SK-N-SH (cell line): ENCODE data around the gene TMCO6. TPM values are rescaled to one million over a fixed set of nuclear protein-coding genes. Genes with fewer than 3 reads are reported as not detected.

Experiments used
- CTCF ChIA-PET: fragments of 300-600, 350-600 bp; formaldehyde crosslinking; extraction: SDS; loops from one replicate; lab custom pipeline; 2021; lab: Yijun Ruan, JAX
- POLR2A ChIA-PET: fragments of 350-600 bp; sonication (Branson Sonifier 250); formaldehyde crosslinking; extraction: SDS; loops from one replicate; lab custom pipeline; 2020; ENCODE audit warnings: antibody characterized with exemption, inconsistent platforms; lab: Yijun Ruan, JAX
- DNase-seq: peaks from one replicate; pipeline ENCODE4 v3.0.0; 2012
- H2AFZ ChIP-seq: fragments of 200-600 bp; sonication (generic); 2 replicates; pipeline ENCODE4 v1.8.1; 2016; ENCODE audit warnings: antibody characterized with exemption, mild to moderate bottlenecking, low read depth
- H3F3A ChIP-seq: fragments of 200-600 bp; sonication (generic); replicated peaks from 2 replicates; pipeline ENCODE3; 2016; ENCODE audit warnings: antibody characterized with exemption, mild to moderate bottlenecking; ENCODE audit not compliant: insufficient read depth
- H3K27ac ChIP-seq, 2 experiments: fragments of 200-500 bp in 1 of 2; fragments of 200-600 bp in 1 of 2; sonication (Bioruptor generic) in 1 of 2; sonication (generic), shearing (Covaris generic) in 1 of 2; 2 replicates each; pipeline versions ENCODE4 v1.5.1 to v1.6.1; 2014 to 2016; ENCODE audit warnings: low read depth in 2 of 2, inconsistent platforms in 1 of 2, low read length in 1 of 2, mild to moderate bottlenecking in 1 of 2, mixed read lengths in 1 of 2
- H3K27me3 ChIP-seq: fragments of 200-600 bp; sonication (generic), shearing (Covaris generic); 2 replicates; pipeline ENCODE4 v1.6.1; 2016; ENCODE audit warnings: mixed run types; ENCODE audit not compliant: insufficient read depth
- H3K36me3 ChIP-seq, 2 experiments: fragments of 200-500 bp in 1 of 2; fragments of 200-600 bp in 1 of 2; sonication (Bioruptor generic) in 1 of 2; sonication (generic) in 1 of 2; replicated peaks in 1 of 2; 2 replicates each; pipeline versions ENCODE3 to v1.5.1; 2014 to 2016; ENCODE audit warnings: low read length in 1 of 2, mild to moderate bottlenecking in 1 of 2; ENCODE audit not compliant: insufficient read depth in 2 of 2, control insufficient read depth in 1 of 2
- H3K4me1 ChIP-seq, 2 experiments: fragments of 200-500 bp in 1 of 2; fragments of 200-600 bp in 1 of 2; sonication (Bioruptor generic) in 1 of 2; sonication (generic), shearing (Covaris generic) in 1 of 2; 2 replicates each; pipeline versions ENCODE4 v1.5.1 to v1.6.1; 2014 to 2016; ENCODE audit warnings: low read depth in 1 of 2, low read length in 1 of 2, mixed run types in 1 of 2; ENCODE audit not compliant: insufficient read depth in 2 of 2, control insufficient read depth in 1 of 2
- H3K4me2 ChIP-seq: fragments of 200-600 bp; sonication (generic), shearing (Covaris generic); 2 replicates; pipeline ENCODE4 v1.6.1; 2017; ENCODE audit warnings: mixed run types
- H3K4me3 ChIP-seq, 2 experiments: fragments of 200-500 bp in 1 of 2; fragments of 200-600 bp in 1 of 2; sonication (Bioruptor generic) in 1 of 2; sonication (generic), shearing (Covaris generic) in 1 of 2; 2 replicates each; pipeline versions ENCODE4 v1.5.1 to v1.8.1; 2014 to 2016; ENCODE audit warnings: low read depth in 2 of 2, inconsistent platforms in 1 of 2, low read length in 1 of 2, mild to moderate bottlenecking in 1 of 2, mixed read lengths in 1 of 2, moderate library complexity in 1 of 2
- H3K79me2 ChIP-seq: fragments of 200-600 bp; sonication (generic); 2 replicates; pipeline ENCODE4 v1.8.1; 2017; ENCODE audit warnings: mild to moderate bottlenecking; ENCODE audit not compliant: insufficient read depth
- H3K9ac ChIP-seq: fragments of 200-600 bp; sonication (generic); 2 replicates; pipeline ENCODE4 v1.6.1; 2017; ENCODE audit warnings: mixed run types
- H3K9me2 ChIP-seq: fragments of 200-600 bp; sonication (generic); 2 replicates; pipeline ENCODE4 v1.6.1; 2017; ENCODE audit warnings: mixed run types
- H3K9me3 ChIP-seq: fragments of 200-600 bp; sonication (generic); 2 replicates; pipeline ENCODE4 v1.6.1; 2017; ENCODE audit warnings: mixed run types, mild to moderate bottlenecking, moderate library complexity
- H4K20me1 ChIP-seq: fragments of 200-600 bp; sonication (generic); 2 replicates; pipeline ENCODE4 v1.6.1; 2017; ENCODE audit warnings: mild to moderate bottlenecking, mixed run types; ENCODE audit not compliant: insufficient read depth
- CHD2 ChIP-seq: fragments of 150-350 bp; IDR thresholded peaks from 2 replicates; pipeline ENCODE4 v1.6.1; 2018; ENCODE audit warnings: low read length; ENCODE audit not compliant: partially characterized antibody
- CTCF ChIP-seq: fragments of 200-600 bp; sonication (generic); IDR thresholded peaks from 2 replicates; pipeline ENCODE4 v1.6.1; 2017; ENCODE audit warnings: antibody characterized with exemption, mild to moderate bottlenecking, moderate library complexity
- EP300 ChIP-seq, 2 experiments: IDR thresholded peaks; 2 replicates each; pipeline versions ENCODE4 v1.4.0 to v1.6.1; 2012; ENCODE audit warnings: borderline replicate concordance in 1 of 2, low read depth in 1 of 2, low read length in 1 of 2
- FOSL2 ChIP-seq: IDR thresholded peaks from 2 replicates; pipeline ENCODE4 v1.4.0; 2012; ENCODE audit warnings: low read depth, mild to moderate bottlenecking, moderate library complexity, borderline replicate concordance
- FOXJ3 ChIP-seq: sonication (generic); formaldehyde crosslinking; IDR thresholded peaks from 2 replicates; pipeline ENCODE4 v1.5.1; 2020; ENCODE audit warnings: mild to moderate bottlenecking, missing genetic modification reagents
- FOXM1 ChIP-seq: IDR thresholded peaks from 2 replicates; pipeline ENCODE4 v1.4.0; 2012; ENCODE audit warnings: low read depth, mild to moderate bottlenecking
- GATA2 ChIP-seq: sonication (generic); formaldehyde crosslinking; IDR thresholded peaks from 2 replicates; pipeline ENCODE4 v1.5.0; 2020; ENCODE audit warnings: mild to moderate bottlenecking, missing genetic modification reagents
- JUND ChIP-seq: IDR thresholded peaks from 2 replicates; pipeline ENCODE4 v1.4.0; 2012
- MEF2A ChIP-seq: IDR thresholded peaks from 2 replicates; pipeline ENCODE4 v1.4.0; 2012; ENCODE audit warnings: low read depth, borderline replicate concordance
- MXI1 ChIP-seq: IDR thresholded peaks from 2 replicates; pipeline ENCODE4 v1.6.1; 2012; ENCODE audit warnings: mild to moderate bottlenecking, low read depth, low read length, improper control_type of control experiment
- NFIC ChIP-seq: IDR thresholded peaks from 2 replicates; pipeline ENCODE4 v1.4.0; 2012; ENCODE audit warnings: borderline replicate concordance
- RFX5 ChIP-seq: IDR thresholded peaks from 2 replicates; pipeline ENCODE4 v1.6.1; 2012; ENCODE audit warnings: mild to moderate bottlenecking, improper control_type of control experiment, low read length
- SIN3A ChIP-seq: IDR thresholded peaks from 2 replicates; pipeline ENCODE4 v1.6.1; 2012; ENCODE audit warnings: low read depth, mild to moderate bottlenecking, low read length, moderate library complexity, borderline replicate concordance
- SMC3 ChIP-seq: IDR thresholded peaks from 2 replicates; pipeline ENCODE4 v1.6.1; 2012; ENCODE audit warnings: low read depth, low read length, improper control_type of control experiment
- TAF1 ChIP-seq: IDR thresholded peaks from 2 replicates; pipeline ENCODE4 v1.6.1; 2012; ENCODE audit warnings: low read depth, mild to moderate bottlenecking, low read length, moderate library complexity, borderline replicate concordance
- USF1 ChIP-seq: IDR thresholded peaks from 2 replicates; pipeline ENCODE4 v1.4.0; 2012; ENCODE audit warnings: low read depth, borderline replicate concordance
- USF2 ChIP-seq: fragments of 150-350 bp; IDR thresholded peaks from 2 replicates; pipeline ENCODE4 v1.6.1; 2017; ENCODE audit warnings: antibody characterized with exemption, low read length, low read depth, borderline replicate concordance
- YY1 ChIP-seq: IDR thresholded peaks from 2 replicates; pipeline ENCODE4 v1.4.0; 2012; ENCODE audit warnings: low read depth, mild to moderate bottlenecking
- WGBS: methylation state at CpG from one replicate; pipeline ENCODE4 v1.1.6; 2017; ENCODE audit warnings: low lambda C conversion rate; 5-methylcytosine and 5-hydroxymethylcytosine counted together
- polyA plus RNA-seq, 3 experiments: library from polyadenylated mRNA; depleted of rRNA; stranded (reverse); fragments of >200 nt; gene quantifications; 2 replicates each; pipeline ENCODE4 v1.2.3, GENCODE V29; 2012
- TF ChIP-seq, protein P1 (sequence below): IDR thresholded peaks from 2 replicates; pipeline ENCODE4 v1.4.0; 2012; ENCODE audit warnings: low read depth, borderline replicate concordance
- TF ChIP-seq, protein P2 (sequence below): fragments of 150-350 bp; IDR thresholded peaks from 2 replicates; pipeline ENCODE4 v1.6.1; 2016; ENCODE audit warnings: mild to moderate bottlenecking, low read depth, low read length

TMCO6 gene
- polyA plus RNA-seq, 1 of the 3 experiments (the other 2 are of a cell fraction) = 27.7 TPM

DNA sequence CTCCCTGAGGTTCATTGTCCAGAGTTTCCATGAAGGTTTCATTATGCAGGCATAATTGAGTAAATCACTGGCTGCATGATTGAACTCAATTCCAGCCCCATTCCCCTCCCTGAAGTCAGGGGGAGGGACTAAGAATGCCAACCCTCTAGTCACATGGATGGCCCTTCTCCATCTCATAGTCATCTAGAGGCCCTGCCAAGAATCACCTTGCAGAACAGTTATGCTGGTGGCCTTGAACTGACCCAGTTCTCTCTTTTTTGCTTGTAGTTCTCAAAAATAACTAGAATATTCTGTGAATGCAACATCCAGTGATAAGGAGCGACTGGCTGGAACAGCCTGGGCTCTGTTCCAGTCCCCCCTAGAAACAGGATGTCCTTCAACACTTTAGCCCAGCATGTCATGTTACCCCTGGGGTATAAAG, 42.9 kb upstream of the TMCO6 start:
- WGBS = 69% methylated on average over 1 of the region's 1 CpG
- H3K9me2 ChIP-seq = no peaks in the 10 kb centered on the region
- peaks cover 0 to 3% of the 10 kb centered on the region in 2 experiments; a peak in 1 of 4 replicates for H3K4me1 ChIP-seq
- no peak overlapping the region for H3K9ac ChIP-seq
- no peaks in the 10 kb centered on the region for H3K79me2 ChIP-seq
- H3K36me3 ChIP-seq = no peaks in the 10 kb centered on the region
- TF ChIP-seq, protein P1, sequence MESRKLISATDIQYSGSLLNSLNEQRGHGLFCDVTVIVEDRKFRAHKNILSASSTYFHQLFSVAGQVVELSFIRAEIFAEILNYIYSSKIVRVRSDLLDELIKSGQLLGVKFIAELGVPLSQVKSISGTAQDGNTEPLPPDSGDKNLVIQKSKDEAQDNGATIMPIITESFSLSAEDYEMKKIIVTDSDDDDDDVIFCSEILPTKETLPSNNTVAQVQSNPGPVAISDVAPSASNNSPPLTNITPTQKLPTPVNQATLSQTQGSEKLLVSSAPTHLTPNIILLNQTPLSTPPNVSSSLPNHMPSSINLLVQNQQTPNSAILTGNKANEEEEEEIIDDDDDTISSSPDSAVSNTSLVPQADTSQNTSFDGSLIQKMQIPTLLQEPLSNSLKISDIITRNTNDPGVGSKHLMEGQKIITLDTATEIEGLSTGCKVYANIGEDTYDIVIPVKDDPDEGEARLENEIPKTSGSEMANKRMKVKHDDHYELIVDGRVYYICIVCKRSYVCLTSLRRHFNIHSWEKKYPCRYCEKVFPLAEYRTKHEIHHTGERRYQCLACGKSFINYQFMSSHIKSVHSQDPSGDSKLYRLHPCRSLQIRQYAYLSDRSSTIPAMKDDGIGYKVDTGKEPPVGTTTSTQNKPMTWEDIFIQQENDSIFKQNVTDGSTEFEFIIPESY = no peak
- TF ChIP-seq SIN3A (no peak), NFIC (no peak), YY1 (no peak), FOXM1 (no peak), SMC3 (no peak), MXI1 (no peak), JUND (no peak), EP300 (IDR thresholded peaks at IDR 0.05; ENCODE audit: borderline replicate concordance in 1 of 2, low read depth in 1 of 2, low read length in 1 of 2) (no peak), MEF2A (no peak), CTCF (no peak), GATA2 (no peak)
- TF ChIP-seq, protein P2, sequence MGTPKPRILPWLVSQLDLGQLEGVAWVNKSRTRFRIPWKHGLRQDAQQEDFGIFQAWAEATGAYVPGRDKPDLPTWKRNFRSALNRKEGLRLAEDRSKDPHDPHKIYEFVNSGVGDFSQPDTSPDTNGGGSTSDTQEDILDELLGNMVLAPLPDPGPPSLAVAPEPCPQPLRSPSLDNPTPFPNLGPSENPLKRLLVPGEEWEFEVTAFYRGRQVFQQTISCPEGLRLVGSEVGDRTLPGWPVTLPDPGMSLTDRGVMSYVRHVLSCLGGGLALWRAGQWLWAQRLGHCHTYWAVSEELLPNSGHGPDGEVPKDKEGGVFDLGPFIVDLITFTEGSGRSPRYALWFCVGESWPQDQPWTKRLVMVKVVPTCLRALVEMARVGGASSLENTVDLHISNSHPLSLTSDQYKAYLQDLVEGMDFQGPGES = no peak
- H3K27ac ChIP-seq = no peak overlapping the region
- no peak for DNase-seq
- ChIA-PET CTCF (interaction anchor here (1.7 kb wide), 1 partner anchor 50 kb away, joined by 4 read pairs; no protein-coding TSS in a partner anchor), POLR2A (interaction anchor here (1.1 kb wide), 1 partner anchor 26 kb away, joined by 3 read pairs; no protein-coding TSS in a partner anchor)
- H3K4me3 ChIP-seq = no peak overlapping the region
- no peaks in the 10 kb centered on the region for H3F3A ChIP-seq
- no peaks in the 10 kb centered on the region for H3K9me3 ChIP-seq
- H2AFZ ChIP-seq = no peak overlapping the region
- H3K27me3 ChIP-seq = no peaks in the 10 kb centered on the region
- H3K4me2 ChIP-seq = no peak overlapping the region
- H4K20me1 ChIP-seq = no peaks in the 10 kb centered on the region

GRCh38 chr5:140598836-140599235, 40.4 kb upstream of the TMCO6 start:
- no peak overlapping the region for H3K4me3 ChIP-seq
- peaks cover 0 to 3% of the 10 kb centered on the region in 2 experiments; a peak in 1 of 4 replicates for H3K4me1 ChIP-seq
- CTCF ChIA-PET = interaction anchor here (0.7 kb wide), 1 partner anchor 44 kb away, joined by 3 read pairs; no protein-coding TSS in a partner anchor
- no peaks in the 10 kb centered on the region for H3K36me3 ChIP-seq
- H3K4me2 ChIP-seq = no peak overlapping the region
- H3F3A ChIP-seq = no peaks in the 10 kb centered on the region
- no peak overlapping the region for H2AFZ ChIP-seq
- no peaks in the 10 kb centered on the region for H3K79me2 ChIP-seq
- 71% methylated on average over 2 of the region's 2 CpGs for WGBS
- POLR2A ChIA-PET = no interaction called here
- no peak overlapping the region for H3K9ac ChIP-seq
- H3K27ac ChIP-seq = no peak overlapping the region
- no peak for DNase-seq
- H3K9me2 ChIP-seq = no peaks in the 10 kb centered on the region
- no peaks in the 10 kb centered on the region for H3K9me3 ChIP-seq
- no peaks in the 10 kb centered on the region for H4K20me1 ChIP-seq
- no peaks in the 10 kb centered on the region for H3K27me3 ChIP-seq
- TF ChIP-seq RFX5 = no peak
- no peak for TF ChIP-seq FOXJ3 (CRISPR knock-in tag)
- TF ChIP-seq USF2 = no peak
- TF ChIP-seq CHD2 = no peak
- TF ChIP-seq USF1 = no peak
- TF ChIP-seq TAF1 = no peak
- no peak for TF ChIP-seq CTCF
- TF ChIP-seq FOSL2 = no peak
